ENCODE results near the gene CDH7. TPM values are rescaled to one million over a fixed set of nuclear protein-coding genes. Genes with fewer than 3 reads are reported as not detected.

Gene CDH7
- total RNA-seq, 2 donors from 2014 or later, result 0.18 to 0.57 TPM

- no peak overlapping the region for H3K27ac ChIP-seq (ENCODE audit: low read depth, low read length)
- Mint-ChIP-seq H3K27ac (no peak overlapping the region), H3K4me1 (peaks cover 6% of the 10 kb centered on the region), H3K27me3 (ENCODE audit: insufficient read depth) (no peaks in the 10 kb centered on the region), H3K4me3 (no peak overlapping the region), H3K9me3 (no peaks in the 10 kb centered on the region), H3K36me3 (ENCODE audit: low read depth) (no peaks in the 10 kb centered on the region)
- H3K27me3 ChIP-seq (ENCODE audit: control insufficient read depth, insufficient read depth, low read length, poor library complexity, severe bottlenecking), result no peaks in the 10 kb centered on the region
- 89 to 95% methylated on average over 2 to 4 of the region's 4 CpGs for WGBS, 2 experiments (ENCODE audit: insufficient coverage in 1 of 2, insufficient read length in 1 of 2)
- no peaks in the 10 kb centered on the region for H3K4me1 ChIP-seq (ENCODE audit: control insufficient read depth, insufficient read depth, low read length)
- DNase-seq, result no peak
- H3K9me3 ChIP-seq (ENCODE audit: control insufficient read depth, low read length), result no peaks in the 10 kb centered on the region
- no peak for TF ChIP-seq CTCF (conservative IDR thresholded peaks at IDR 0.05)
- H3K36me3 ChIP-seq (ENCODE audit: control insufficient read depth, insufficient read depth, low read length), result no peaks in the 10 kb centered on the region
- no peak overlapping the region for H3K4me3 ChIP-seq (ENCODE audit: low read length)
- H3K9ac ChIP-seq (ENCODE audit: extremely low read depth, low read length, poor library complexity, severe bottlenecking), result no peak overlapping the region
Observed at GRCh38 chr18:65790604-65791003, 39.8 kb downstream of the CDH7 start.

GRCh38 chr18:65791719-65792118 is 40.9 kb downstream of the CDH7 start:
- Mint-ChIP-seq H3K4me1 (peaks cover 3% of the 10 kb centered on the region), H3K4me3 (no peak overlapping the region), H3K36me3 (ENCODE audit: low read depth) (no peaks in the 10 kb centered on the region), H3K27ac (no peak overlapping the region), H3K27me3 (ENCODE audit: insufficient read depth) (no peaks in the 10 kb centered on the region), H3K9me3 (no peaks in the 10 kb centered on the region)
- Histone ChIP-seq H3K4me1 (ENCODE audit: control insufficient read depth, insufficient read depth, low read length) (no peaks in the 10 kb centered on the region), H3K27me3 (ENCODE audit: control insufficient read depth, insufficient read depth, low read length, poor library complexity, severe bottlenecking) (no peaks in the 10 kb centered on the region), H3K9ac (ENCODE audit: extremely low read depth, low read length, poor library complexity, severe bottlenecking) (no peak overlapping the region), H3K36me3 (ENCODE audit: control insufficient read depth, insufficient read depth, low read length) (no peaks in the 10 kb centered on the region), H3K27ac (ENCODE audit: low read depth, low read length) (no peak overlapping the region), H3K4me3 (ENCODE audit: low read length) (no peak overlapping the region), H3K9me3 (ENCODE audit: control insufficient read depth, low read length) (no peaks in the 10 kb centered on the region)
- TF ChIP-seq CTCF (conservative IDR thresholded peaks at IDR 0.05), result no peak
- WGBS, 2 experiments (ENCODE audit: insufficient coverage in 1 of 2, insufficient read length in 1 of 2), result 95 to 96% methylated on average over 4 of the region's 4 CpGs
- DNase-seq, result no peak

- DNase-seq, result no peak
- 78 to 100% methylated on average over 1 to 4 of the region's 4 CpGs for WGBS, 2 experiments (ENCODE audit: insufficient coverage in 1 of 2, insufficient read length in 1 of 2)
- no peak overlapping the region for H3K27ac ChIP-seq (ENCODE audit: low read depth, low read length)
Observed at GRCh38 chr18:65792456-65793074, 41.8 kb downstream of the CDH7 start.

More at GRCh38 chr18:65792456-65793074, 41.8 kb downstream of the CDH7 start:
- Histone ChIP-seq H3K27me3 (ENCODE audit: control insufficient read depth, insufficient read depth, low read length, poor library complexity, severe bottlenecking) (no peaks in the 10 kb centered on the region), H3K9me3 (ENCODE audit: control insufficient read depth, low read length) (no peaks in the 10 kb centered on the region), H3K9ac (ENCODE audit: extremely low read depth, low read length, poor library complexity, severe bottlenecking) (no peak overlapping the region), H3K4me3 (ENCODE audit: low read length) (no peak overlapping the region), H3K36me3 (ENCODE audit: control insufficient read depth, insufficient read depth, low read length) (no peaks in the 10 kb centered on the region), H3K4me1 (ENCODE audit: control insufficient read depth, insufficient read depth, low read length) (no peaks in the 10 kb centered on the region)
- peaks cover 3% of the 10 kb centered on the region for H3K4me1 Mint-ChIP-seq
- no peaks in the 10 kb centered on the region for H3K9me3 Mint-ChIP-seq
- no peaks in the 10 kb centered on the region for H3K27me3 Mint-ChIP-seq (ENCODE audit: insufficient read depth)
- no peak for TF ChIP-seq CTCF (conservative IDR thresholded peaks at IDR 0.05)
- H3K27ac Mint-ChIP-seq, result no peak overlapping the region
- no peaks in the 10 kb centered on the region for H3K36me3 Mint-ChIP-seq (ENCODE audit: low read depth)
- no peak overlapping the region for H3K4me3 Mint-ChIP-seq

Data from endodermal cell (in vitro differentiated cells).